ENCODE data around the gene GDAP1L1.

GDAP1L1 gene

GRCh38 chr20:44273231-44274215 lies 26.4 kb downstream of the GDAP1L1 start:
- Histone ChIP-seq H3K4me3 (ENCODE audit: insufficient read depth, low read depth, low read length, poor library complexity, severe bottlenecking) (no peak overlapping the region), H3K9me3 (ENCODE audit: control insufficient read depth, low read length) (no peaks in the 10 kb centered on the region), H3K36me3 (ENCODE audit: control insufficient read depth, insufficient read depth, low read length) (no peaks in the 10 kb centered on the region), H3K4me1 (ENCODE audit: control insufficient read depth, insufficient read depth, low read length, poor library complexity, severe bottlenecking) (no peaks in the 10 kb centered on the region), H3K27me3 (replicated peaks; ENCODE audit: control insufficient read depth, insufficient read depth, low read length, poor library complexity, severe bottlenecking) (no peaks in the 10 kb centered on the region), H3K27ac (ENCODE audit: insufficient read depth, low read length, poor library complexity, severe bottlenecking) (no peak overlapping the region)
- no peak for DNase-seq

GRCh38 chr20:44274303-44275017 lies 27.4 kb downstream of the GDAP1L1 start:
- H3K4me3 ChIP-seq (ENCODE audit: insufficient read depth, low read depth, low read length, poor library complexity, severe bottlenecking), result no peak overlapping the region
- H3K27ac ChIP-seq (ENCODE audit: insufficient read depth, low read length, poor library complexity, severe bottlenecking), result no peak overlapping the region
- H3K36me3 ChIP-seq (ENCODE audit: control insufficient read depth, insufficient read depth, low read length), result no peaks in the 10 kb centered on the region
- H3K9me3 ChIP-seq (ENCODE audit: control insufficient read depth, low read length), result no peaks in the 10 kb centered on the region
- DNase-seq, result no peak
- H3K4me1 ChIP-seq (ENCODE audit: control insufficient read depth, insufficient read depth, low read length, poor library complexity, severe bottlenecking), result no peaks in the 10 kb centered on the region
- no peaks in the 10 kb centered on the region for H3K27me3 ChIP-seq (replicated peaks; ENCODE audit: control insufficient read depth, insufficient read depth, low read length, poor library complexity, severe bottlenecking)

GRCh38 chr20:44279228-44279627 lies 32.1 kb downstream of the GDAP1L1 start:
- no peaks in the 10 kb centered on the region for H3K36me3 ChIP-seq (ENCODE audit: control insufficient read depth, insufficient read depth, low read length)
- no peak overlapping the region for H3K27ac ChIP-seq (ENCODE audit: insufficient read depth, low read length, poor library complexity, severe bottlenecking)
- H3K9me3 ChIP-seq (ENCODE audit: control insufficient read depth, low read length), result no peaks in the 10 kb centered on the region
- H3K4me3 ChIP-seq (ENCODE audit: insufficient read depth, low read depth, low read length, poor library complexity, severe bottlenecking), result no peak overlapping the region
- DNase-seq, result no peak
- no peaks in the 10 kb centered on the region for H3K27me3 ChIP-seq (replicated peaks; ENCODE audit: control insufficient read depth, insufficient read depth, low read length, poor library complexity, severe bottlenecking)
- H3K4me1 ChIP-seq (ENCODE audit: control insufficient read depth, insufficient read depth, low read length, poor library complexity, severe bottlenecking), result no peaks in the 10 kb centered on the region

- Histone ChIP-seq H3K27me3 (replicated peaks; ENCODE audit: control insufficient read depth, insufficient read depth, low read length, poor library complexity, severe bottlenecking) (no peaks in the 10 kb centered on the region), H3K9me3 (ENCODE audit: control insufficient read depth, low read length) (no peaks in the 10 kb centered on the region), H3K27ac (ENCODE audit: insufficient read depth, low read length, poor library complexity, severe bottlenecking) (no peak overlapping the region), H3K4me3 (ENCODE audit: insufficient read depth, low read depth, low read length, poor library complexity, severe bottlenecking) (no peak overlapping the region), H3K4me1 (ENCODE audit: control insufficient read depth, insufficient read depth, low read length, poor library complexity, severe bottlenecking) (no peaks in the 10 kb centered on the region), H3K36me3 (ENCODE audit: control insufficient read depth, insufficient read depth, low read length) (no peaks in the 10 kb centered on the region)
- no peak for DNase-seq
These were observed 33.3 kb downstream of the GDAP1L1 start for GRCh38 chr20:44280387-44280786.

- no peak overlapping the region for H3K4me3 ChIP-seq (ENCODE audit: insufficient read depth, low read depth, low read length, poor library complexity, severe bottlenecking)
- H3K27ac ChIP-seq (ENCODE audit: insufficient read depth, low read length, poor library complexity, severe bottlenecking), result no peak overlapping the region
- no peaks in the 10 kb centered on the region for H3K27me3 ChIP-seq (replicated peaks; ENCODE audit: control insufficient read depth, insufficient read depth, low read length, poor library complexity, severe bottlenecking)
- no peaks in the 10 kb centered on the region for H3K9me3 ChIP-seq (ENCODE audit: control insufficient read depth, low read length)
- H3K4me1 ChIP-seq (ENCODE audit: control insufficient read depth, insufficient read depth, low read length, poor library complexity, severe bottlenecking), result no peaks in the 10 kb centered on the region
- no peaks in the 10 kb centered on the region for H3K36me3 ChIP-seq (ENCODE audit: control insufficient read depth, insufficient read depth, low read length)
- no peak for DNase-seq
These were observed 35.1 kb downstream of the GDAP1L1 start for GRCh38 chr20:44282192-44282591.

- Histone ChIP-seq H3K4me3 (ENCODE audit: insufficient read depth, low read depth, low read length, poor library complexity, severe bottlenecking) (no peak overlapping the region), H3K27ac (ENCODE audit: insufficient read depth, low read length, poor library complexity, severe bottlenecking) (no peak overlapping the region), H3K4me1 (ENCODE audit: control insufficient read depth, insufficient read depth, low read length, poor library complexity, severe bottlenecking) (no peaks in the 10 kb centered on the region), H3K9me3 (ENCODE audit: control insufficient read depth, low read length) (no peaks in the 10 kb centered on the region), H3K36me3 (ENCODE audit: control insufficient read depth, insufficient read depth, low read length) (no peaks in the 10 kb centered on the region), H3K27me3 (replicated peaks; ENCODE audit: control insufficient read depth, insufficient read depth, low read length, poor library complexity, severe bottlenecking) (no peaks in the 10 kb centered on the region)
- no peak for DNase-seq
These were observed 36.9 kb downstream of the GDAP1L1 start for GRCh38 chr20:44284032-44284431.

- no peaks in the 10 kb centered on the region for H3K4me1 ChIP-seq (ENCODE audit: control insufficient read depth, insufficient read depth, low read length, poor library complexity, severe bottlenecking)
- H3K27ac ChIP-seq (ENCODE audit: insufficient read depth, low read length, poor library complexity, severe bottlenecking), result no peak overlapping the region
- H3K4me3 ChIP-seq (ENCODE audit: insufficient read depth, low read depth, low read length, poor library complexity, severe bottlenecking), result no peak overlapping the region
- H3K27me3 ChIP-seq (replicated peaks; ENCODE audit: control insufficient read depth, insufficient read depth, low read length, poor library complexity, severe bottlenecking), result no peaks in the 10 kb centered on the region
- H3K36me3 ChIP-seq (ENCODE audit: control insufficient read depth, insufficient read depth, low read length), result no peaks in the 10 kb centered on the region
- no peaks in the 10 kb centered on the region for H3K9me3 ChIP-seq (ENCODE audit: control insufficient read depth, low read length)
- DNase-seq, result no peak
These were observed 40.4 kb downstream of the GDAP1L1 start for GRCh38 chr20:44287272-44288097.

- Histone ChIP-seq H3K27ac (ENCODE audit: insufficient read depth, low read length, poor library complexity, severe bottlenecking) (no peak overlapping the region), H3K9me3 (ENCODE audit: control insufficient read depth, low read length) (no peaks in the 10 kb centered on the region), H3K36me3 (ENCODE audit: control insufficient read depth, insufficient read depth, low read length) (no peaks in the 10 kb centered on the region), H3K27me3 (replicated peaks; ENCODE audit: control insufficient read depth, insufficient read depth, low read length, poor library complexity, severe bottlenecking) (no peaks in the 10 kb centered on the region), H3K4me1 (ENCODE audit: control insufficient read depth, insufficient read depth, low read length, poor library complexity, severe bottlenecking) (no peaks in the 10 kb centered on the region), H3K4me3 (ENCODE audit: insufficient read depth, low read depth, low read length, poor library complexity, severe bottlenecking) (no peak overlapping the region)
- no peak for DNase-seq
These were observed 41.1 kb downstream of the GDAP1L1 start for GRCh38 chr20:44288252-44288651.

- no peak for DNase-seq
- Histone ChIP-seq H3K27ac (ENCODE audit: insufficient read depth, low read length, poor library complexity, severe bottlenecking) (no peak overlapping the region), H3K27me3 (replicated peaks; ENCODE audit: control insufficient read depth, insufficient read depth, low read length, poor library complexity, severe bottlenecking) (no peaks in the 10 kb centered on the region), H3K9me3 (ENCODE audit: control insufficient read depth, low read length) (no peaks in the 10 kb centered on the region), H3K4me3 (ENCODE audit: insufficient read depth, low read depth, low read length, poor library complexity, severe bottlenecking) (no peak overlapping the region), H3K4me1 (ENCODE audit: control insufficient read depth, insufficient read depth, low read length, poor library complexity, severe bottlenecking) (no peaks in the 10 kb centered on the region), H3K36me3 (ENCODE audit: control insufficient read depth, insufficient read depth, low read length) (no peaks in the 10 kb centered on the region)
These were observed 44.6 kb downstream of the GDAP1L1 start for GRCh38 chr20:44291754-44292153.

All from effector memory CD4-positive, alpha-beta T cell (primary cell).